HepG2 (cell line): ENCODE results near the gene CISD3. TPM values are rescaled to one million over a fixed set of nuclear protein-coding genes. Genes with fewer than 3 reads are reported as not detected.

Experiments
- KLF6 ChIP-seq: IDR thresholded peaks from 2 replicates; pipeline ENCODE4 v1.8.0; 2016; ENCODE audit warnings: missing biosample characterization, missing genetic modification reagents
- POLR2AphosphoS2 ChIP-seq: IDR thresholded peaks from 2 replicates; pipeline ENCODE4 v1.6.1; 2011; ENCODE audit warnings: low read depth, low read length, improper control_type of control experiment
- REPIN1 ChIP-seq: sonication (generic); formaldehyde crosslinking; IDR thresholded peaks from 2 replicates; pipeline ENCODE4 v1.8.0; 2022; ENCODE audit warnings: missing genetic modification reagents, low read depth, mild to moderate bottlenecking, borderline replicate concordance
- RORA ChIP-seq: sonication (generic); formaldehyde crosslinking; IDR thresholded peaks from 2 replicates; pipeline ENCODE4 v1.5.0; 2020; ENCODE audit warnings: mild to moderate bottlenecking, missing genetic modification reagents, moderate library complexity
- SOX5 ChIP-seq: IDR thresholded peaks from 2 replicates; pipeline ENCODE4 v1.6.1; 2016; ENCODE audit warnings: borderline replicate concordance
- ZFP36L2 ChIP-seq: sonication (generic); formaldehyde crosslinking; IDR thresholded peaks from 2 replicates; pipeline ENCODE4 v1.4.0; 2020; ENCODE audit warnings: missing genetic modification reagents
- ZNF343 ChIP-seq: sonication (generic); formaldehyde crosslinking; IDR thresholded peaks from 2 replicates; pipeline ENCODE4 v1.4.0; 2020; ENCODE audit warnings: mild to moderate bottlenecking, missing genetic modification reagents
- ZNF572 ChIP-seq: sonication (generic); formaldehyde crosslinking; IDR thresholded peaks from 2 replicates; pipeline ENCODE4 v1.5.1; 2020; ENCODE audit warnings: mild to moderate bottlenecking, missing genetic modification reagents
- ZNF724P ChIP-seq: sonication (generic); formaldehyde crosslinking; IDR thresholded peaks from 2 replicates; pipeline ENCODE4 v1.8.0; 2022; ENCODE audit warnings: missing genetic modification reagents, borderline replicate concordance
- ZNF891 ChIP-seq: sonication (generic); formaldehyde crosslinking; IDR thresholded peaks from 2 replicates; pipeline ENCODE4 v1.5.0; 2020; ENCODE audit warnings: mild to moderate bottlenecking, missing genetic modification reagents
- polyA plus RNA-seq, 8 experiments: library from polyadenylated mRNA; depleted of rRNA in 3 of 8; stranded (reverse) in 7 of 8; unstranded in 1 of 8; fragments of >200 nt; fragmentation: Illumina TruSeq in 4 of 8; extraction: Trizol in 4 of 8; gene quantifications; 2 replicates each; pipeline versions ENCODE4 v1.2.1 to v1.2.3, GENCODE V29; 2011 to 2016; ENCODE audit warnings: low read depth in 4 of 8, missing spikeins in 1 of 8, mixed read lengths in 1 of 8; ENCODE audit not compliant: insufficient read depth in 1 of 8
- total RNA-seq, 5 experiments: library from RNA; depleted of rRNA; stranded (reverse); fragments of >200 nt; fragmentation: Illumina TruSeq; extraction: Trizol; gene quantifications; 2 replicates each; pipeline ENCODE4 v1.2.3, GENCODE V29; 2016; ENCODE audit warnings: low read depth in 1 of 5
- TF ChIP-seq, protein P1 (sequence below): sonication (generic); formaldehyde crosslinking; IDR thresholded peaks from one replicate; pipeline ENCODE4 v1.5.1; 2020; ENCODE audit warnings: mild to moderate bottlenecking, missing genetic modification reagents; ENCODE audit errors: not compliant biosample characterization
- TF ChIP-seq, protein P2 (sequence below): sonication (generic); formaldehyde crosslinking; IDR thresholded peaks from 2 replicates; pipeline ENCODE4 v1.8.0; 2022; ENCODE audit warnings: mild to moderate bottlenecking, missing genetic modification reagents, moderate library complexity
- TF ChIP-seq, protein P3 (sequence below): sonication (generic); formaldehyde crosslinking; IDR thresholded peaks from 2 replicates; pipeline ENCODE4 v1.5.0; 2020; ENCODE audit warnings: missing genetic modification reagents
- TF ChIP-seq, protein P4 (sequence below): sonication (generic); formaldehyde crosslinking; IDR thresholded peaks from 2 replicates; pipeline ENCODE4 v1.5.0; 2020; ENCODE audit warnings: mild to moderate bottlenecking, missing genetic modification reagents, moderate library complexity
- TF ChIP-seq, protein P5 (sequence below): sonication (generic); formaldehyde crosslinking; IDR thresholded peaks from 2 replicates; pipeline ENCODE4 v1.4.0; 2020; ENCODE audit warnings: mild to moderate bottlenecking, missing genetic modification reagents, borderline replicate concordance

Gene CISD3
- total and polyA plus RNA-seq, 2 of the 13 experiments (the other 11 are each of a cell fraction or from before 2014, with no cell fraction given): 30.0 to 34.1 TPM

DNA sequence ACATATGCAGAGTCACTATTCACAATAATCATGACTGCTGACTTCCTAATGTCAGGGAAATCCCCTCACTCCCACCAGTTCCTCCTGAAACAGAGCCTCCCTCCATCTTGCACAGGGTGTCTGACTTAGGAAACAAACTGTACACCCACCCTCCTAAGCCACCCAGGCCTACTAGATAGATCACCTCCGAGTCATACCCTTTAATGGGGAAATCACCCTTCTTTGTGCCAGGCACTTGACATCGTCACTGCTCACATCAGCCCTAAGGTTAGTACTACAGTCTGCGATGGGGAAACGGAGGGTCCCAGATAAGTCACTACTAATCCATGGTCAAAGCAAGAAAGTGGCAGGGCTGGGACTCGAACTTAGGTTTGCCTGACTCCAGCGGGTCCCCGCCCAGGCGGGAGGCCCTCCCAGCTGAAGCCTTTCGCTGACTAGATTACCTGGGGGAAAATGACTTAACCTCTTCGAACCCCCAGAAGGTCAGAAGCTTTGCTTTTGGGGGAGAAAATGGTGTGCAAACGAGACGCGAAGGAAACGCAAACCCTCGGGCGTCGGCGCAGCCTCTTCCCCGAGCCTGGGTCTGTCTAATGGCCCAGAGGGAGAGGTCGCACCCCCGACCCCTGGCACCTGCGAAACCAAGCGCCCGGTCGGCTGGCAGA, 28.5 kb upstream of the CISD3 start (continued):
- TF ChIP-seq, protein P1, sequence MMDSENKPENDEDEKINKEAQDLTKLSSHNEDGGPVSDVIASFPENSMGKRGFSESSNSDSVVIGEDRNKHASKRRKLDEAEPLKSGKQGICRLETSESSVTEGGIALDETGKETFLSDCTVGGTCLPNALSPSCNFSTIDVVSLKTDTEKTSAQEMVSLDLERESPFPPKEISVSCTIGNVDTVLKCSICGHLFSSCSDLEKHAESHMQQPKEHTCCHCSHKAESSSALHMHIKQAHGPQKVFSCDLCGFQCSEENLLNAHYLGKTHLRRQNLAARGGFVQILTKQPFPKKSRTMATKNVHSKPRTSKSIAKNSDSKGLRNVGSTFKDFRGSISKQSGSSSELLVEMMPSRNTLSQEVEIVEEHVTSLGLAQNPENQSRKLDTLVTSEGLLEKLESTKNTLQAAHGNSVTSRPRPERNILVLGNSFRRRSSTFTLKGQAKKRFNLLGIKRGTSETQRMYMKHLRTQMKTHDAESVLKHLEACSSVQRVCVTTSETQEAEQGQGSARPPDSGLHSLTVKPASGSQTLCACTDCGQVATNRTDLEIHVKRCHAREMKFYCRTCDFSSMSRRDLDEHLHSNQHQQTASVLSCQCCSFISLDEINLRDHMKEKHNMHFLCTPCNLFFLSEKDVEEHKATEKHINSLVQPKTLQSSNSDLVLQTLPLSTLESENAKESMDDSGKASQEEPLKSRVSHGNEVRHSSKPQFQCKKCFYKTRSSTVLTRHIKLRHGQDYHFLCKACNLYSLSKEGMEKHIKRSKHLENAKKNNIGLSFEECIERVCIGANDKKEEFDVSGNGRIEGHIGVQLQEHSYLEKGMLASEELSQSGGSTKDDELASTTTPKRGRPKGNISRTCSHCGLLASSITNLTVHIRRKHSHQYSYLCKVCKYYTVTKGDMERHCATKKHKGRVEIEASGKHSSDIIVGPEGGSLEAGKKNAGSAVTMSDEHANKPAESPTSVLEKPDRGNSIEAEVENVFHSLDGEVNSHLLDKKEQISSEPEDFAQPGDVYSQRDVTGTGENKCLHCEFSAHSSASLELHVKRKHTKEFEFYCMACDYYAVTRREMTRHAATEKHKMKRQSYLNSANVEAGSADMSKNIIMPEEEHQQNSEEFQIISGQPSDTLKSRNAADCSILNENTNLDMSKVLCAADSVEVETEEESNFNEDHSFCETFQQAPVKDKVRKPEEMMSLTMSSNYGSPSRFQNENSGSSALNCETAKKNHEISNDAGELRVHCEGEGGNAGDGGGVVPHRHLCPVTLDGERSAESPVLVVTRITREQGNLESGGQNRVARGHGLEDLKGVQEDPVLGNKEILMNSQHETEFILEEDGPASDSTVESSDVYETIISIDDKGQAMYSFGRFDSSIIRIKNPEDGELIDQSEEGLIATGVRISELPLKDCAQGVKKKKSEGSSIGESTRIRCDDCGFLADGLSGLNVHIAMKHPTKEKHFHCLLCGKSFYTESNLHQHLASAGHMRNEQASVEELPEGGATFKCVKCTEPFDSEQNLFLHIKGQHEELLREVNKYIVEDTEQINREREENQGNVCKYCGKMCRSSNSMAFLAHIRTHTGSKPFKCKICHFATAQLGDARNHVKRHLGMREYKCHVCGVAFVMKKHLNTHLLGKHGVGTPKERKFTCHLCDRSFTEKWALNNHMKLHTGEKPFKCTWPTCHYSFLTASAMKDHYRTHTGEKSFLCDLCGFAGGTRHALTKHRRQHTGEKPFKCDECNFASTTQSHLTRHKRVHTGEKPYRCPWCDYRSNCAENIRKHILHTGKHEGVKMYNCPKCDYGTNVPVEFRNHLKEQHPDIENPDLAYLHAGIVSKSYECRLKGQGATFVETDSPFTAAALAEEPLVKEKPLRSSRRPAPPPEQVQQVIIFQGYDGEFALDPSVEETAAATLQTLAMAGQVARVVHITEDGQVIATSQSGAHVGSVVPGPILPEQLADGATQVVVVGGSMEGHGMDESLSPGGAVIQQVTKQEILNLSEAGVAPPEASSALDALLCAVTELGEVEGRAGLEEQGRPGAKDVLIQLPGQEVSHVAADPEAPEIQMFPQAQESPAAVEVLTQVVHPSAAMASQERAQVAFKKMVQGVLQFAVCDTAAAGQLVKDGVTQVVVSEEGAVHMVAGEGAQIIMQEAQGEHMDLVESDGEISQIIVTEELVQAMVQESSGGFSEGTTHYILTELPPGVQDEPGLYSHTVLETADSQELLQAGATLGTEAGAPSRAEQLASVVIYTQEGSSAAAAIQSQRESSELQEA (CRISPR knock-in tag): peak; percentile 19
- TF ChIP-seq, protein P2, sequence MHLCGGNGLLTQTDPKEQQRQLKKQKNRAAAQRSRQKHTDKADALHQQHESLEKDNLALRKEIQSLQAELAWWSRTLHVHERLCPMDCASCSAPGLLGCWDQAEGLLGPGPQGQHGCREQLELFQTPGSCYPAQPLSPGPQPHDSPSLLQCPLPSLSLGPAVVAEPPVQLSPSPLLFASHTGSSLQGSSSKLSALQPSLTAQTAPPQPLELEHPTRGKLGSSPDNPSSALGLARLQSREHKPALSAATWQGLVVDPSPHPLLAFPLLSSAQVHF (CRISPR knock-in tag): no peak
- peak; percentile 63 for TF ChIP-seq ZNF891 (CRISPR knock-in tag)
- TF ChIP-seq, protein P3, sequence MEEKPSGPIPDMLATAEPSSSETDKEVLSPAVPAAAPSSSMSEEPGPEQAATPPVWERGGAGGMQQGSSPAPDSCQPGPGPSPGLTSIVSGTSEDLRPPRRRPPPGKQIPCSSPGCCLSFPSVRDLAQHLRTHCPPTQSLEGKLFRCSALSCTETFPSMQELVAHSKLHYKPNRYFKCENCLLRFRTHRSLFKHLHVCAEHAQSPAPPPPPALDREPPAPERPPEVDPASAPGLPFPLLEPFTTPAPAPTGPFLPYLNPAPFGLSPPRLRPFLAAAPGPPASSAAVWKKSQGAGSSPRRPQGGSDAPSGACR (CRISPR knock-in tag): peak; percentile 83
- TF ChIP-seq ZNF572 (CRISPR knock-in tag): 0 out of 2 replicates have a peak, but pooled peaks have one; percentile 44
- TF ChIP-seq ZNF343 (CRISPR knock-in tag): peak; percentile 40; the same call in 1 of the 2 replicates
- TF ChIP-seq, protein P4, sequence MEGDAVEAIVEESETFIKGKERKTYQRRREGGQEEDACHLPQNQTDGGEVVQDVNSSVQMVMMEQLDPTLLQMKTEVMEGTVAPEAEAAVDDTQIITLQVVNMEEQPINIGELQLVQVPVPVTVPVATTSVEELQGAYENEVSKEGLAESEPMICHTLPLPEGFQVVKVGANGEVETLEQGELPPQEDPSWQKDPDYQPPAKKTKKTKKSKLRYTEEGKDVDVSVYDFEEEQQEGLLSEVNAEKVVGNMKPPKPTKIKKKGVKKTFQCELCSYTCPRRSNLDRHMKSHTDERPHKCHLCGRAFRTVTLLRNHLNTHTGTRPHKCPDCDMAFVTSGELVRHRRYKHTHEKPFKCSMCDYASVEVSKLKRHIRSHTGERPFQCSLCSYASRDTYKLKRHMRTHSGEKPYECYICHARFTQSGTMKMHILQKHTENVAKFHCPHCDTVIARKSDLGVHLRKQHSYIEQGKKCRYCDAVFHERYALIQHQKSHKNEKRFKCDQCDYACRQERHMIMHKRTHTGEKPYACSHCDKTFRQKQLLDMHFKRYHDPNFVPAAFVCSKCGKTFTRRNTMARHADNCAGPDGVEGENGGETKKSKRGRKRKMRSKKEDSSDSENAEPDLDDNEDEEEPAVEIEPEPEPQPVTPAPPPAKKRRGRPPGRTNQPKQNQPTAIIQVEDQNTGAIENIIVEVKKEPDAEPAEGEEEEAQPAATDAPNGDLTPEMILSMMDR (CRISPR knock-in tag): no peak
- TF ChIP-seq SOX5 (CRISPR knock-in tag): no peak
- TF ChIP-seq KLF6 (CRISPR knock-in tag): no peak
- 0 out of 2 replicates have a peak, but pooled peaks have one; percentile 83 for TF ChIP-seq RORA (CRISPR knock-in tag)
- TF ChIP-seq POLR2AphosphoS2: peak; percentile 44; the same call in 1 of the 2 replicates
- 0 out of 2 replicates have a peak, but pooled peaks have one; percentile 18 for TF ChIP-seq ZNF724P (CRISPR knock-in tag)
- no peak for TF ChIP-seq ZFP36L2
- TF ChIP-seq REPIN1 (CRISPR knock-in tag): peak; percentile 25; the same call in 1 of the 2 replicates
- TF ChIP-seq, protein P5, sequence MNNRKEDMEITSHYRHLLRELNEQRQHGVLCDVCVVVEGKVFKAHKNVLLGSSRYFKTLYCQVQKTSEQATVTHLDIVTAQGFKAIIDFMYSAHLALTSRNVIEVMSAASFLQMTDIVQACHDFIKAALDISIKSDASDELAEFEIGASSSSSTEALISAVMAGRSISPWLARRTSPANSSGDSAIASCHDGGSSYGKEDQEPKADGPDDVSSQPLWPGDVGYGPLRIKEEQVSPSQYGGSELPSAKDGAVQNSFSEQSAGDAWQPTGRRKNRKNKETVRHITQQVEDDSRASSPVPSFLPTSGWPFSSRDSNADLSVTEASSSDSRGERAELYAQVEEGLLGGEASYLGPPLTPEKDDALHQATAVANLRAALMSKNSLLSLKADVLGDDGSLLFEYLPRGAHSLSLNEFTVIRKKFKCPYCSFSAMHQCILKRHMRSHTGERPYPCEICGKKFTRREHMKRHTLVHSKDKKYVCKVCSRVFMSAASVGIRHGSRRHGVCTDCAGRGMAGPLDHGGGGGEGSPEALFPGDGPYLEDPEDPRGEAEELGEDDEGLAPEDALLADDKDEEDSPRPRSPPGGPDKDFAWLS: no peak
